ENCODE data around the gene OR5AN1. TPM values are rescaled to one million over a fixed set of nuclear protein-coding genes. Genes with fewer than 3 reads are reported as not detected.

Gene OR5AN1
- total and polyA plus RNA-seq, 2 of the 8 experiments (the other 6 are each of a cell fraction or from before 2014, with no cell fraction given), result not detected

GRCh38 chr11:59336931-59337330, 21.8 kb upstream of the OR5AN1 start (continued):
- TF ChIP-seq CHD7 (IDR thresholded peaks at IDR 0.05; ENCODE audit: insufficient replicate concordance, low read length), result no peak
- TF ChIP-seq JUND (IDR thresholded peaks at IDR 0.05; ENCODE audit: low read length), result no peak
- no peak for TF ChIP-seq BACH1 (IDR thresholded peaks at IDR 0.05; ENCODE audit: low read length)
- TF ChIP-seq POLR2AphosphoS5 (IDR thresholded peaks at IDR 0.05; ENCODE audit: low read depth, low read length), result no peak
- no peak for TF ChIP-seq NANOG (IDR thresholded peaks at IDR 0.05; ENCODE audit: insufficient read depth, low read depth, low read length, poor library complexity, severe bottlenecking)
- TF ChIP-seq CBX5 (IDR thresholded peaks at IDR 0.05; ENCODE audit: low read depth, low read length), result no peak
- no peak for TF ChIP-seq CTBP2 (IDR thresholded peaks at IDR 0.05; ENCODE audit: borderline replicate concordance, insufficient read depth, insufficient read length, low read length)
- TF ChIP-seq SIN3A (conservative IDR thresholded peaks at IDR 0.05 in 1 of 2, IDR thresholded peaks at IDR 0.05 in 1 of 2; ENCODE audit: low read depth in 1 of 2, low read length in 2 of 2), result no peak
- no peak for TF ChIP-seq RFX5 (IDR thresholded peaks at IDR 0.05; ENCODE audit: borderline replicate concordance, low read depth, low read length)
- TF ChIP-seq SP1 (IDR thresholded peaks at IDR 0.05; ENCODE audit: low read depth, low read length), result no peak

Data from H1 (cell line).